Measurements from ENCODE around the gene TBC1D3E.
"Not testable (repeated sequence)": the region's sequence is repeated elsewhere in the genome, so short reads cannot be mapped to it uniquely, and the experiment has no call there.

Gene TBC1D3E

GRCh38 chr17:38127651-38128050, at the start of gene TBC1D3E:
Gene TBC1D3E, plus strand, starts transcription at chr17:38127951. Its CDS starts 1,545 bp downstream, at chr17:38129496.
- H3K4me3 ChIP-seq (ENCODE audit: low read depth, low read length) = not testable (repeated sequence)

GRCh38 chr17:38087344-38087743, 40.4 kb upstream of the TBC1D3E start:
- not testable (repeated sequence) for H3K4me3 ChIP-seq (ENCODE audit: low read depth, low read length)

- H3K4me3 ChIP-seq (ENCODE audit: low read depth, low read length) = not testable (repeated sequence)
Measured at GRCh38 chr17:38088120-38088519, 39.6 kb upstream of the TBC1D3E start.

GRCh38 chr17:38094059-38094694, 33.6 kb upstream of the TBC1D3E start:
- not testable (repeated sequence) for H3K4me3 ChIP-seq (ENCODE audit: low read depth, low read length)

GRCh38 chr17:38099262-38099661, 28.5 kb upstream of the TBC1D3E start:
- not testable (repeated sequence) for H3K4me3 ChIP-seq (ENCODE audit: low read depth, low read length)

GRCh38 chr17:38119829-38120228, 7.9 kb upstream of the TBC1D3E start:
- not testable (repeated sequence) for H3K4me3 ChIP-seq (ENCODE audit: low read depth, low read length)

- not testable (repeated sequence) for H3K4me3 ChIP-seq (ENCODE audit: low read depth, low read length)
Measured at GRCh38 chr17:38134860-38135259, 7.1 kb downstream of the TBC1D3E start.

All from WI38 (cell line).